C4-2B (cell line): Measurements from ENCODE around the gene CCDC69.

ENCODE experiments used
- H3K27ac ChIP-seq: fragments of 450-650 bp; 2 replicates; pipeline ENCODE4 v1.5.1; 2017
- CTCF ChIP-seq: fragments of 450-650 bp; conservative IDR thresholded peaks from 2 replicates; pipeline ENCODE4 v1.5.1; 2017; ENCODE audit warnings: mild to moderate bottlenecking
- ZFX ChIP-seq: fragments of 450-650 bp; IDR thresholded peaks from 2 replicates; pipeline ENCODE4 v1.6.1; 2017

The CCDC69 gene

GRCh38 chr5:151230048-151230680 is 6.3 kb upstream of the CCDC69 start:
- TF ChIP-seq CTCF (no peak), ZFX (no peak)
- H3K27ac ChIP-seq, result no peak overlapping the region

GRCh38 chr5:151228986-151229385 is 5.1 kb upstream of the CCDC69 start:
- no peak overlapping the region for H3K27ac ChIP-seq
- no peak for TF ChIP-seq ZFX
- no peak for TF ChIP-seq CTCF

GRCh38 chr5:151227918-151228447 is 4.1 kb upstream of the CCDC69 start:
- TF ChIP-seq ZFX (no peak), CTCF (no peak)
- H3K27ac ChIP-seq, result no peak overlapping the region

- no peak overlapping the region for H3K27ac ChIP-seq
- TF ChIP-seq ZFX, result no peak
- no peak for TF ChIP-seq CTCF
Measured at GRCh38 chr5:151225475-151225874, 1.6 kb upstream of the CCDC69 start.

GRCh38 chr5:151225071-151225470 is 1.2 kb upstream of the CCDC69 start:
- H3K27ac ChIP-seq, result no peak overlapping the region

GRCh38 chr5:151224372-151224771 is 480 bp upstream of the CCDC69 start:
- TF ChIP-seq ZFX, result no peak
- TF ChIP-seq CTCF, result no peak; the same call in 1 of the 2 replicates
- no peak overlapping the region for H3K27ac ChIP-seq

More at GRCh38 chr5:151225071-151225470, 1.2 kb upstream of the CCDC69 start:
- TF ChIP-seq CTCF, result no peak
- no peak for TF ChIP-seq ZFX

- H3K27ac ChIP-seq, result no peak overlapping the region; the same call in 1 of the 2 replicates
- TF ChIP-seq ZFX (no peak), CTCF (no peak)
Measured at GRCh38 chr5:151222790-151223446, 974 bp downstream of the CCDC69 start.
